Renal cortex interstitium (tissue), 11 donors: ENCODE measurements around the gene CSNK1E. TPM values are rescaled to one million over a fixed set of nuclear protein-coding genes. Genes with fewer than 3 reads are reported as not detected.

Experiments used
- DNase-seq, 11 donors: peaks; one replicate each; pipeline ENCODE4 v3.0.0-alpha.2; 2013; ENCODE audit warnings: low read depth in 9 of 11, low spot score in 4 of 11; ENCODE audit errors: extremely low read depth in 1 of 11
- polyA plus RNA-seq, 3 donors: library from polyadenylated mRNA; unstranded; fragments of 120-200 nt; gene quantifications; one replicate each; pipeline ENCODE4 v1.2.1, GENCODE V29; 2013; ENCODE audit not compliant: insufficient read length in 3 of 3

Gene CSNK1E
- polyA plus RNA-seq, 3 donors: 111 to 189 (median 145) TPM

- no peak for DNase-seq
Measured at GRCh38 chr22:38295863-38296262, 21.4 kb downstream of the CSNK1E start.

- DNase-seq: no peak
Measured at GRCh38 chr22:38295339-38295738, 21.9 kb downstream of the CSNK1E start.

GRCh38 chr22:38294193-38294592 is 23.0 kb downstream of the CSNK1E start:
- DNase-seq: no peak

- no peak for DNase-seq
Measured at GRCh38 chr22:38292694-38293093, 24.5 kb downstream of the CSNK1E start.

- DNase-seq: no peak
Measured at GRCh38 chr22:38291201-38291777, 25.9 kb downstream of the CSNK1E start.

- DNase-seq: no peak
Measured at GRCh38 chr22:38290347-38290746, 26.9 kb downstream of the CSNK1E start.

- no peak for DNase-seq
Measured at GRCh38 chr22:38289583-38290082, 27.6 kb downstream of the CSNK1E start.

- DNase-seq: no peak
Measured at GRCh38 chr22:38286915-38287669, 30.1 kb downstream of the CSNK1E start.

GRCh38 chr22:38285018-38285417 is 32.2 kb downstream of the CSNK1E start:
- DNase-seq: no peak

- DNase-seq: no peak
Measured at GRCh38 chr22:38284042-38284402, 33.2 kb downstream of the CSNK1E start.

- no peak for DNase-seq
Measured at GRCh38 chr22:38282397-38282796, 34.8 kb downstream of the CSNK1E start.

- no peak for DNase-seq
Measured at GRCh38 chr22:38276166-38276565, 41.1 kb downstream of the CSNK1E start.

GRCh38 chr22:38273135-38273826 is 44.0 kb downstream of the CSNK1E start:
- no peak for DNase-seq

- peak in 7 of 11 donors; percentile 56 to 80 (median 73) for DNase-seq
Measured at GRCh38 chr22:38272373-38273134, 44.7 kb downstream of the CSNK1E start, which contains the start of gene TMEM184B. TMEM184B (minus strand) TSS chr22:38273010; CDS start chr22:38247961, 25,049 bp downstream.

GRCh38 chr22:38271927-38272372 is 45.3 kb downstream of the CSNK1E start:
- DNase-seq: no peak

GRCh38 chr22:38271101-38271500 is 46.1 kb downstream of the CSNK1E start:
- no peak for DNase-seq

GRCh38 chr22:38270091-38270992 is 46.9 kb downstream of the CSNK1E start:
- no peak for DNase-seq

- no peak for DNase-seq
Measured at GRCh38 chr22:38269466-38269865, 47.8 kb downstream of the CSNK1E start.
